ENCODE data around the gene PCDH9. TPM values are rescaled to one million over a fixed set of nuclear protein-coding genes. Genes with fewer than 3 reads are reported as not detected.

The PCDH9 gene
- total RNA-seq, 4 donors from 2014 or later, result 0.57 to 1.7 (median 0.97) TPM

GRCh38 chr13:67117010-67117550 lies 113.1 kb downstream of the PCDH9 start:
- H3K4me1 ChIP-seq, result no peaks in the 10 kb centered on the region
- H3K27me3 ChIP-seq, result no peaks in the 10 kb centered on the region
- DNase-seq, result no peak
- H3K9me3 ChIP-seq, result no peaks in the 10 kb centered on the region
- TF ChIP-seq CTCF (IDR thresholded peaks at IDR 0.05) (no peak), POLR2A (IDR thresholded peaks at IDR 0.05) (no peak)
- no peak overlapping the region for H3K4me3 ChIP-seq
- no peak overlapping the region for H3K27ac ChIP-seq
- no peaks in the 10 kb centered on the region for H3K36me3 ChIP-seq

- H3K4me3 ChIP-seq, result no peak overlapping the region
- no peaks in the 10 kb centered on the region for H3K4me1 ChIP-seq
- no peak overlapping the region for H3K27ac ChIP-seq
- no peak for DNase-seq
- no peaks in the 10 kb centered on the region for H3K36me3 ChIP-seq
- no peaks in the 10 kb centered on the region for H3K27me3 ChIP-seq
- no peaks in the 10 kb centered on the region for H3K9me3 ChIP-seq
- TF ChIP-seq POLR2A (IDR thresholded peaks at IDR 0.05) (no peak), CTCF (IDR thresholded peaks at IDR 0.05) (no peak)
Observed at GRCh38 chr13:67107979-67108378, 122.2 kb downstream of the PCDH9 start.

GRCh38 chr13:67106502-67107057 lies 123.6 kb downstream of the PCDH9 start:
- no peak for TF ChIP-seq CTCF (IDR thresholded peaks at IDR 0.05)
- no peak for TF ChIP-seq POLR2A (IDR thresholded peaks at IDR 0.05)
- DNase-seq, result no peak
- H3K4me3 ChIP-seq, result no peak overlapping the region

GRCh38 chr13:67101730-67102467 lies 128.2 kb downstream of the PCDH9 start:
- TF ChIP-seq CTCF (IDR thresholded peaks at IDR 0.05) (no peak), POLR2A (IDR thresholded peaks at IDR 0.05) (no peak)
- Histone ChIP-seq H3K27ac (no peak overlapping the region), H3K4me1 (no peaks in the 10 kb centered on the region), H3K9me3 (no peaks in the 10 kb centered on the region), H3K27me3 (no peaks in the 10 kb centered on the region), H3K4me3 (no peak overlapping the region), H3K36me3 (no peaks in the 10 kb centered on the region)
- DNase-seq, result no peak

More at GRCh38 chr13:67106502-67107057, 123.6 kb downstream of the PCDH9 start:
- no peak overlapping the region for H3K27ac ChIP-seq
- no peaks in the 10 kb centered on the region for H3K36me3 ChIP-seq
- H3K9me3 ChIP-seq, result no peaks in the 10 kb centered on the region
- no peaks in the 10 kb centered on the region for H3K4me1 ChIP-seq
- H3K27me3 ChIP-seq, result no peaks in the 10 kb centered on the region

- Histone ChIP-seq H3K27ac (no peak overlapping the region), H3K4me1 (no peaks in the 10 kb centered on the region), H3K4me3 (no peak overlapping the region), H3K9me3 (no peaks in the 10 kb centered on the region), H3K27me3 (no peaks in the 10 kb centered on the region), H3K36me3 (no peaks in the 10 kb centered on the region)
- no peak for DNase-seq
- TF ChIP-seq CTCF (IDR thresholded peaks at IDR 0.05) (no peak), POLR2A (IDR thresholded peaks at IDR 0.05) (no peak)
Observed at GRCh38 chr13:67100730-67101129, 129.4 kb downstream of the PCDH9 start.

Data from Peyer's patch (tissue), 4 donors.